Right atrium auricular region (tissue), 2 donors: ENCODE results near the gene HAGHL. TPM values are rescaled to one million over a fixed set of nuclear protein-coding genes. Genes with fewer than 3 reads are reported as not detected.
"Not testable (repeated sequence)": the region's sequence is repeated elsewhere in the genome, so short reads cannot be mapped to it uniquely, and the experiment has no call there.

ENCODE experiments used
- DNase-seq: peaks from one replicate; pipeline ENCODE4 v3.0.0-alpha.2; 2019; ENCODE audit warnings: low spot score
- H3K27ac ChIP-seq, 2 donors: fragments of 200-600 bp; sonication (generic); 1 replicate in 1 of 2; 2 replicates in 1 of 2; pipeline ENCODE4 v1.5.1; 2016 to 2019
- H3K27me3 ChIP-seq, 2 donors: fragments of 200-600 bp; sonication (generic); one replicate each; pipeline versions ENCODE4 v1.5.1 to v1.6.0; 2017 to 2019
- H3K36me3 ChIP-seq: fragments of 200-600 bp; sonication (generic); one replicate; pipeline ENCODE4 v1.5.1; 2016
- H3K4me1 ChIP-seq, 2 donors: fragments of 200-600 bp; sonication (generic); one replicate each; pipeline versions ENCODE4 v1.5.1 to v1.6.0; 2017 to 2019
- H3K4me3 ChIP-seq, 2 donors: fragments of 200-600 bp; sonication (generic); 1 replicate in 1 of 2; 2 replicates in 1 of 2; pipeline ENCODE4 v1.5.1; 2017 to 2019; ENCODE audit warnings: mild to moderate bottlenecking in 1 of 2, moderate library complexity in 1 of 2
- H3K9me3 ChIP-seq, 2 donors: fragments of 200-600 bp; sonication (generic); one replicate each; pipeline ENCODE4 v1.5.1; 2019
- total RNA-seq, 2 donors: library from RNA; depleted of rRNA; stranded (reverse); fragments of >200 nt; gene quantifications; one replicate each; pipeline ENCODE4 v1.1.0, GENCODE V29; 2016
- TF ChIP-seq, protein P1 (sequence below), 2 donors: fragments of 200-600 bp; sonication (generic); IDR thresholded peaks; one replicate each; pipeline ENCODE4 v1.5.1; 2019; ENCODE audit warnings: antibody characterized with exemption in 2 of 2

Gene HAGHL
- total RNA-seq, 2 donors from 2014 or later: 9.6 to 9.7 TPM

DNA sequence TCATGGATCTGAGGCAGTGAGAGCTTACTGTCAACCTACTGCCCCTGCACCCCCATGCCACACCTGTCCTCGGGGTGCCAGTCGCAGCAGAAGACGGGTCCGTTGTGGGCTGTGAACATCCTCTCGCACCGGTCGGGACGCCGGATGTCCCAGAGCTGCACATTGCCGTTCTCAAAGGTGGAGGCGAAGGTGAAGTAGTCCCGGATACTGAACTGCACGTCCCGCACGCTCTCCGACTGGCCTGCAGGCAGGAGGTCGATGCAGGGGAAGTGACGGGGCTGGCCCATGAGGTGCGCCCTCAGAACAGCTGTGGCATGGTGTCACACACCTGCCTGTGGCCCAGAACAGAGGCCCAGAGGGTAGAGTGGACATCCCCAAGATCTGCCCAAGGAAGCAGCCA, 39.4 kb upstream of the HAGHL start:
- H3K4me1 ChIP-seq: peaks cover 0 to 47% of the 10 kb centered on the region in 2 donors
- TF ChIP-seq, protein P1, sequence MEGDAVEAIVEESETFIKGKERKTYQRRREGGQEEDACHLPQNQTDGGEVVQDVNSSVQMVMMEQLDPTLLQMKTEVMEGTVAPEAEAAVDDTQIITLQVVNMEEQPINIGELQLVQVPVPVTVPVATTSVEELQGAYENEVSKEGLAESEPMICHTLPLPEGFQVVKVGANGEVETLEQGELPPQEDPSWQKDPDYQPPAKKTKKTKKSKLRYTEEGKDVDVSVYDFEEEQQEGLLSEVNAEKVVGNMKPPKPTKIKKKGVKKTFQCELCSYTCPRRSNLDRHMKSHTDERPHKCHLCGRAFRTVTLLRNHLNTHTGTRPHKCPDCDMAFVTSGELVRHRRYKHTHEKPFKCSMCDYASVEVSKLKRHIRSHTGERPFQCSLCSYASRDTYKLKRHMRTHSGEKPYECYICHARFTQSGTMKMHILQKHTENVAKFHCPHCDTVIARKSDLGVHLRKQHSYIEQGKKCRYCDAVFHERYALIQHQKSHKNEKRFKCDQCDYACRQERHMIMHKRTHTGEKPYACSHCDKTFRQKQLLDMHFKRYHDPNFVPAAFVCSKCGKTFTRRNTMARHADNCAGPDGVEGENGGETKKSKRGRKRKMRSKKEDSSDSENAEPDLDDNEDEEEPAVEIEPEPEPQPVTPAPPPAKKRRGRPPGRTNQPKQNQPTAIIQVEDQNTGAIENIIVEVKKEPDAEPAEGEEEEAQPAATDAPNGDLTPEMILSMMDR (IDR thresholded peaks at IDR 0.05): no peak
- no peak overlapping the region for H3K4me3 ChIP-seq
- no peak for DNase-seq
- H3K27ac ChIP-seq: no peak overlapping the region
- H3K27me3 ChIP-seq: no peaks in the 10 kb centered on the region
- H3K36me3 ChIP-seq: peaks cover 16% of the 10 kb centered on the region
- H3K9me3 ChIP-seq: no peaks in the 10 kb centered on the region

DNA sequence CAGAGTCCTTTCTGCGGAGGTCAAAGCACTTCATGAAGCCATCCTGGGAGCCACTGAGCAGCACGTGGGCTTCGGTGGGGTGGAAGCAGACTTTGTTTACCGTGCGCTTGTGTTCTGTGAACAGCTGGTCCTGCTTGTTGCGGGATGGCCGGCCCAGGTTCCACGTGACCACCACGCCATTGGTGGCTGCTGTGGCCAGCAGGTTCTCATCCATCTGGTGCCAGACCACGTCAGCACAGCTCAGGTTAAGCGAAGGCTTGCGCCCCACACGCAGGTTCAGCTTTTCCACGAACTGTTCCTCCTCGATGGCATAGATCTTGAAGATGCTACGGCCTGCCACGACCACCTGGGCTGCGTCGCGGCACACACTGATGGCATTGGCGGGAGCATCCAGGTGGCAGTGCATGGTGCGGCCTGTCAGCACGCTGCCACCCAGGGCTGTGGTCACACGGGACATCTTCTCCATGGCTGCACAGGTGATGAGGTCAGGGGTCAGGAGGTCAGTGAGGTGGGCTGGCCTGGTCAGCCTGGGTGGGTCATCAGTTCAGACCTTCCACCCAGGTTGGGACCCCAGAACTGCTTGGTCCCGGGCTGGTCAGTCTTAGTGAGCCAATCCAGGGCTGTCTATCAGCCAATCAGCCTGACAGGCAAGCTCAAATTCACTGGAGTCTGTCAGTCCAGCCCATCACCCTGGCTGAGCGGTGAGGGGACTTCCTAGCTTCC, 37.6 kb upstream of the HAGHL start:
- TF ChIP-seq, protein P1 (IDR thresholded peaks at IDR 0.05): no peak
- Histone ChIP-seq H3K4me1 (peaks cover 0 to 44% of the 10 kb centered on the region in 2 donors), H3K9me3 (no peaks in the 10 kb centered on the region), H3K36me3 (peaks cover 9% of the 10 kb centered on the region), H3K27ac (peak overlapping the region in 1 of 2 donors; percentile 85), H3K27me3 (peaks cover under 1 to 11% of the 10 kb centered on the region in 2 donors), H3K4me3 (peak overlapping the region; percentile 92 to 99)
- DNase-seq: no peak

DNA sequence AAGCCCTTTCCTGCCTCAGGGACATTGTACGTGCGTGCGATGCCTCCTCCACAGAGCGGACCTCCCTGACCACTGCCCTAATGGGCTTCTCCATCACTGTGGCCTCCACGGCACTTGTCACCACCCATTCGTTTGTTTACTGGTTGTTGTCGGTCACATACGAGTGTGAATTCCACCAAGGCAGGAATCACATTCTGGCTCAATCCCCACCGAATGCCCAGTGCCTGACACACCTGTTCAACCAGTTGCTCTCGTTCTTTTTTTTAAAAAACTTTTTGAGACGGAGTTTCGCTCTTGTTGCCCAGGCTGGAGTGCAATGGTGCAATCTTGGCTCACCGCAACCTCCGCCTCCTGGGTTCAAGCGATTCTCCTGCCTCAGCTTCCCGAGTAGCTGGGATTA, 35.7 kb upstream of the HAGHL start:
- Histone ChIP-seq H3K27me3 (peaks cover 16 to 25% of the 10 kb centered on the region in 2 donors), H3K4me1 (peaks cover 0 to 44% of the 10 kb centered on the region in 2 donors)
- not testable (repeated sequence) for H3K36me3 ChIP-seq, H3K27ac ChIP-seq, H3K4me3 ChIP-seq, DNase-seq, H3K9me3 ChIP-seq

DNA sequence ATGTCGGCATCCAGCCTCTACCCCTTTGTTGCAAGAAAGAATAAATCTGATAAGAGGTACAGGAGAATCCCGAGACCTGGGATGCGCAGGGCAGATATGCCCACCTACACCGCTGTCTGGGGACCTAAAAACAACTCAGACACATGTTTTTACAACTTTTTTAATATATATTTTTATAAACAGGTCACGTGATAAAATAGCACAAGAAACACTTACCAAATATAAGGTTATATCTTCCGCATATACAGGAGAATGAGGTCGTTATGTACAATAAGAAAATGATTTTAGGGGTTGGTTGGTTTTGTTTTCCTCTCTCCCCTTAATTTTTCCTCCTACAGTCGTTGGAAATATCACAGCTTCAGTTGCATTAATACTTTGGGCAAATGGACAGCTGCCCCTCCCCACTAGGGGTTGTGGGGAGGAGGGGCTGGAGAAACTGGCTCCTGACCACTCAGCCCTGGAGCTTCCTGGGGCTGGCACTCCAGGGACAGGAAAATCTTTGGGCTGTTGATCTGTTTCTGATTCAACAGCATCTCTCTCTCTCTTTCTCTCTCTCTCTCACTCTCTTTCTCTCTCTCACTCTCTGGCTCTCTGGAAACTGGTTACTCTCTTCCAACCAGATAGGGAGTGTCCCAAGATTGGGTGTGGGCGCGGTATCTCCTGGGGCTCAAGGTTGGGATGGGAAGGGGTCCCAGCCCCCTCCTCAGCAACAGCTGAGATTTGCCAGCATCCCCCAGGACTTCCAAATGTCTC, 34.4 kb upstream of the HAGHL start:
- no peak for DNase-seq
- TF ChIP-seq, protein P1 (IDR thresholded peaks at IDR 0.05): no peak
- H3K36me3 ChIP-seq: no peaks in the 10 kb centered on the region
- no peak overlapping the region for H3K4me3 ChIP-seq
- H3K27ac ChIP-seq: no peak overlapping the region
- no peaks in the 10 kb centered on the region for H3K9me3 ChIP-seq
- peaks cover 0 to 44% of the 10 kb centered on the region in 2 donors for H3K4me1 ChIP-seq
- H3K27me3 ChIP-seq: peaks cover 17 to 25% of the 10 kb centered on the region in 2 donors

DNA sequence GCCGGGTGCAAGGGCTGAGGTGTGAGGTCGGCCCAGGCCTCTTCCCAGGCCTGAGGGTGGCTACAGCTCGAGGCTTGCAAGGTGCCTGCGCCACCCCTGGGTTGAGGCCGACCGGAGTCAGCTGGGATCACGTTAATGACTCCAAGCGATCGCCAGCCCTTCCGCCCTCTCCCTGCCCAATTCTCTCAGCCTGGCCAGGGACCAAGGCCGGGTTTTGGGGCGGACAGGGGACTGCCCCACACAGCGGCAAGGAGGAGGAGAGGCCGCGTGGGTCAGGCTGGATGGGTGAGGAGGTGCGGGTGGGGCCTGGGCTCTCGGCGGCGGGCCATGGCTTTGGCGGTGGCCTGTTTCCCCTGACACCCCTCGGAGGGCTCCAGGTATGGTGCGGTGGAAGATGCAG, 33.5 kb upstream of the HAGHL start:
- H3K4me1 ChIP-seq: peaks cover 0 to 44% of the 10 kb centered on the region in 2 donors
- no peaks in the 10 kb centered on the region for H3K36me3 ChIP-seq
- no peak for DNase-seq
- H3K4me3 ChIP-seq: no peak overlapping the region
- H3K27ac ChIP-seq: no peak overlapping the region
- TF ChIP-seq, protein P1 (IDR thresholded peaks at IDR 0.05): no peak
- H3K9me3 ChIP-seq: no peaks in the 10 kb centered on the region
- H3K27me3 ChIP-seq: peaks cover 17 to 25% of the 10 kb centered on the region in 2 donors

DNA sequence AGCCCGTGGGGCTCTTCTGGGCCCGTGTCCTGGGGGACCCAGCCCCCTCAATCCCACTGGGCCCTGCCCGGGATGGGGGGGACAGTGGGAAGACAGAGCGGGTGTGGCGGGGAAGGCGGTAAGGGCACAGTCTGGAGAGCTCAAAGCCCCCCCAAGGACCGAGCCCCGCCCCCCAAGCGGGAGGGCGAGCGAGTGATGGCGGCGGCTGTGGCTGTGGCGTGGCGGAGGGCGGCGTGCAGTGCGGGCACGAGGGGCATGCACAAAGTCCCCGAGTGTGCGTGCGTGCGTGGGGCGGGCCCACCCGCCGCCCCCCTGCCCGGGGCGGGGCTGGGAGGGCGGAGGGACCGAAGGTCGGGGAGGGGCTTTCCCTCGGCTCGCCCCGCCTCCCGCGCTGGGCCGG, 33.1 kb upstream of the HAGHL start:
- Histone ChIP-seq H3K36me3 (no peaks in the 10 kb centered on the region), H3K4me1 (peaks cover 0 to 40% of the 10 kb centered on the region in 2 donors), H3K27ac (no peak overlapping the region), H3K4me3 (peak overlapping the region in 1 of 2 donors; percentile 21), H3K9me3 (no peaks in the 10 kb centered on the region), H3K27me3 (peaks cover 17 to 25% of the 10 kb centered on the region in 2 donors)
- no peak for DNase-seq
- TF ChIP-seq, protein P1 (IDR thresholded peaks at IDR 0.05): no peak
